ENCODE measurements around the gene PRKCSH.

Gene PRKCSH

GRCh38 chr19:11479090-11479897 lies 43.9 kb downstream of the PRKCSH start:
- DNase-seq: no peak

GRCh38 chr19:11479898-11480714 lies 44.7 kb downstream of the PRKCSH start:
- no peak for DNase-seq

- DNase-seq: peak; percentile 49
Measured at GRCh38 chr19:11480715-11481533, 45.5 kb downstream of the PRKCSH start, which contains the start of gene ELAVL3. Gene ELAVL3, minus strand, starts transcription at chr19:11481046. Its CDS starts 438 bp downstream, at chr19:11480608.

- peak; percentile 97 for DNase-seq
Measured at GRCh38 chr19:11481534-11482383, 46.3 kb downstream of the PRKCSH start.

- peak; percentile 37 for DNase-seq
Measured at GRCh38 chr19:11482384-11483050, 47.1 kb downstream of the PRKCSH start.

- DNase-seq: no peak
Measured at GRCh38 chr19:11483366-11484111, 48.1 kb downstream of the PRKCSH start.

GRCh38 chr19:11485245-11485837 lies 49.9 kb downstream of the PRKCSH start:
- no peak for DNase-seq

GRCh38 chr19:11486661-11487503 lies 51.4 kb downstream of the PRKCSH start:
- no peak for DNase-seq

GRCh38 chr19:11489378-11489777 lies 53.9 kb downstream of the PRKCSH start:
- DNase-seq: no peak

- DNase-seq: no peak
Measured at GRCh38 chr19:11494634-11495285, 59.3 kb downstream of the PRKCSH start.

GRCh38 chr19:11495481-11495880 lies 60.0 kb downstream of the PRKCSH start:
- no peak for DNase-seq

- no peak for DNase-seq
Measured at GRCh38 chr19:11495885-11496284, 60.5 kb downstream of the PRKCSH start.

- DNase-seq: no peak
Measured at GRCh38 chr19:11496391-11497163, 61.1 kb downstream of the PRKCSH start.

- no peak for DNase-seq
Measured at GRCh38 chr19:11499220-11499726, 63.8 kb downstream of the PRKCSH start.

GRCh38 chr19:11499890-11500420 lies 64.5 kb downstream of the PRKCSH start:
- DNase-seq: no peak

Data from NCI-H1436 treated with DMSO at 0.1 percent for 48 hours (cell line).